Progenitor cell of endocrine pancreas (in vitro differentiated cells): ENCODE data around the gene CPZ. TPM values are rescaled to one million over a fixed set of nuclear protein-coding genes. Genes with fewer than 3 reads are reported as not detected.

Source experiments
- DNase-seq: peaks from one replicate; pipeline ENCODE4 v3.0.0; 2021; ENCODE audit warnings: low spot score; ENCODE audit not compliant: unreplicated experiment
- H3K27ac Mint-ChIP-seq: 2 replicates; pipeline ENCODE4 v1.8.0; 2021; ENCODE audit warnings: mild to moderate bottlenecking, moderate library complexity, mixed read lengths
- H3K27me3 Mint-ChIP-seq: 2 replicates; pipeline ENCODE4 v1.8.0; 2021; ENCODE audit warnings: mixed read lengths
- H3K36me3 Mint-ChIP-seq: 2 replicates; pipeline ENCODE4 v1.8.0; 2022; ENCODE audit warnings: mixed read lengths; ENCODE audit not compliant: insufficient read depth
- H3K4me1 Mint-ChIP-seq: 2 replicates; pipeline ENCODE4 v1.8.0; 2021; ENCODE audit warnings: low read depth, mixed read lengths
- H3K4me3 Mint-ChIP-seq: 2 replicates; pipeline ENCODE4 v1.8.0; 2021; ENCODE audit warnings: low read depth, mild to moderate bottlenecking, moderate library complexity, mixed read lengths
- H3K9me3 Mint-ChIP-seq: 2 replicates; pipeline ENCODE4 v1.8.0; 2021; ENCODE audit warnings: low read depth, mixed read lengths
- CTCF ChIP-seq: fragments of 200-600 bp; sonication (generic); IDR thresholded peaks from one replicate; pipeline ENCODE4 v1.5.0; 2021; ENCODE audit warnings: antibody characterized with exemption, mild to moderate bottlenecking; ENCODE audit not compliant: unreplicated experiment
- total RNA-seq: library from RNA; stranded (reverse); gene quantifications from 2 replicates; pipeline ENCODE4 v1.2.1, GENCODE V29; 2021

CPZ gene
- total RNA-seq, 1 donor from 2014 or later = 0.19 TPM

GRCh38 chr4:8582941-8583654 lies 9.5 kb upstream of the CPZ start:
- Mint-ChIP-seq H3K36me3 (no peaks in the 10 kb centered on the region), H3K4me3 (no peak overlapping the region), H3K4me1 (no peaks in the 10 kb centered on the region), H3K27ac (no peak overlapping the region), H3K27me3 (peaks cover 49% of the 10 kb centered on the region), H3K9me3 (no peaks in the 10 kb centered on the region)
- DNase-seq = no peak
- TF ChIP-seq CTCF = no peak

- Mint-ChIP-seq H3K27ac (no peak overlapping the region), H3K27me3 (peaks cover 45% of the 10 kb centered on the region), H3K4me3 (no peak overlapping the region), H3K36me3 (no peaks in the 10 kb centered on the region), H3K9me3 (no peaks in the 10 kb centered on the region), H3K4me1 (no peaks in the 10 kb centered on the region)
- DNase-seq = no peak
- no peak for TF ChIP-seq CTCF
Measured at GRCh38 chr4:8583655-8584025, 8.9 kb upstream of the CPZ start.

- Mint-ChIP-seq H3K4me1 (no peaks in the 10 kb centered on the region), H3K27ac (no peak overlapping the region), H3K36me3 (no peaks in the 10 kb centered on the region), H3K9me3 (no peaks in the 10 kb centered on the region), H3K27me3 (peaks cover 34% of the 10 kb centered on the region), H3K4me3 (no peak overlapping the region)
- TF ChIP-seq CTCF = peak; percentile 58
- no peak for DNase-seq
Measured at GRCh38 chr4:8585186-8585585, 7.4 kb upstream of the CPZ start.

GRCh38 chr4:8585721-8586212 lies 6.8 kb upstream of the CPZ start:
- peaks cover 36% of the 10 kb centered on the region for H3K27me3 Mint-ChIP-seq
- TF ChIP-seq CTCF = no peak
- H3K4me1 Mint-ChIP-seq = no peaks in the 10 kb centered on the region
- no peak overlapping the region for H3K4me3 Mint-ChIP-seq
- no peak for DNase-seq
- H3K27ac Mint-ChIP-seq = peak overlapping the region; percentile 85
- H3K9me3 Mint-ChIP-seq = no peaks in the 10 kb centered on the region
- H3K36me3 Mint-ChIP-seq = no peaks in the 10 kb centered on the region

- DNase-seq = no peak
- TF ChIP-seq CTCF = no peak
- H3K9me3 Mint-ChIP-seq = no peaks in the 10 kb centered on the region
- no peak overlapping the region for H3K4me3 Mint-ChIP-seq
- H3K27me3 Mint-ChIP-seq = peaks cover 37% of the 10 kb centered on the region
- H3K36me3 Mint-ChIP-seq = no peaks in the 10 kb centered on the region
- no peak overlapping the region for H3K27ac Mint-ChIP-seq
- H3K4me1 Mint-ChIP-seq = no peaks in the 10 kb centered on the region
Measured at GRCh38 chr4:8586246-8586645, 6.3 kb upstream of the CPZ start.
